Common myeloid progenitor, CD34-positive (primary cell): ENCODE measurements around the gene VPS18.

Experiments used
- CTCF ChIA-PET: fragments of 350-600 bp; sonication (Branson Sonifier 250); formaldehyde crosslinking; loops from one replicate; lab custom pipeline; 2021; ENCODE audit warnings: antibody characterized with exemption; lab: Charles Lee
- POLR2A ChIA-PET: fragments of 350-600 bp; sonication (Branson Sonifier 250); formaldehyde crosslinking; loops from one replicate; lab custom pipeline; 2021; ENCODE audit warnings: antibody characterized with exemption; lab: Charles Lee
- DNase-seq, 3 donors: peaks; one replicate each; pipeline versions ENCODE4 v3.0.0 to v3.0.0-alpha.2; 2013
- H3K27ac ChIP-seq, 2 experiments: 1 replicate in 1 of 2; 2 replicates in 1 of 2; pipeline ENCODE4 v1.7.0; 2013; ENCODE audit warnings: inconsistent platforms in 2 of 2, low read length in 2 of 2, mild to moderate bottlenecking in 2 of 2, low read depth in 1 of 2, moderate library complexity in 1 of 2; ENCODE audit not compliant: severe bottlenecking in 2 of 2, insufficient read depth in 1 of 2, poor library complexity in 1 of 2
- H3K27me3 ChIP-seq, 5 experiments: replicated peaks in 2 of 5; 1 replicate in 3 of 5; 2 replicates in 2 of 5; pipeline versions ENCODE4 v1.6.1 to v1.7.0; 2013; ENCODE audit warnings: low read length in 4 of 5, mild to moderate bottlenecking in 2 of 5, moderate library complexity in 2 of 5, inconsistent platforms in 1 of 5; ENCODE audit not compliant: insufficient read depth in 5 of 5, control insufficient read depth in 4 of 5
- H3K36me3 ChIP-seq, 4 experiments: 1 replicate in 2 of 4; 2 replicates in 2 of 4; pipeline versions ENCODE4 v1.6.1 to v1.7.0; 2013; ENCODE audit warnings: low read length in 3 of 4, control low read depth in 1 of 4, mild to moderate bottlenecking in 1 of 4; ENCODE audit not compliant: control insufficient read depth in 4 of 4, insufficient read depth in 4 of 4
- H3K4me1 ChIP-seq, 4 experiments: 1 replicate in 3 of 4; 2 replicates in 1 of 4; pipeline versions ENCODE4 v1.6.1 to v1.7.1; 2013; ENCODE audit warnings: low read length in 3 of 4, mild to moderate bottlenecking in 3 of 4, control low read depth in 1 of 4, inconsistent platforms in 1 of 4, moderate library complexity in 1 of 4; ENCODE audit not compliant: control insufficient read depth in 4 of 4, insufficient read depth in 4 of 4; ENCODE audit errors: control extremely low read depth in 1 of 4
- H3K4me3 ChIP-seq, 7 experiments: 1 replicate in 4 of 7; 2 replicates in 3 of 7; pipeline versions ENCODE4 v1.5.1 to v1.7.0; 2013; ENCODE audit warnings: mild to moderate bottlenecking in 7 of 7, low read length in 6 of 7, moderate library complexity in 6 of 7, inconsistent platforms in 2 of 7, low read depth in 2 of 7, control low read depth in 1 of 7; ENCODE audit not compliant: insufficient read depth in 4 of 7, control insufficient read depth in 1 of 7; ENCODE audit errors: extremely low read depth in 1 of 7
- H3K9me3 ChIP-seq, 5 experiments: 1 replicate in 4 of 5; 2 replicates in 1 of 5; pipeline versions ENCODE4 v1.6.1 to v1.7.1; 2013; ENCODE audit warnings: low read length in 4 of 5, mild to moderate bottlenecking in 2 of 5, inconsistent platforms in 1 of 5, low read depth in 1 of 5, moderate library complexity in 1 of 5; ENCODE audit not compliant: control insufficient read depth in 4 of 5, insufficient read depth in 2 of 5; ENCODE audit errors: control extremely low read depth in 1 of 5
- WGBS: methylation state at CpG from one replicate; pipeline ENCODE4 v1.1.5; 2013; ENCODE audit not compliant: insufficient coverage; 5-methylcytosine and 5-hydroxymethylcytosine counted together

Gene VPS18

GRCh38 chr15:40936234-40936708 is 42.0 kb downstream of the VPS18 start:
- H3K9me3 ChIP-seq: no peaks in the 10 kb centered on the region
- CTCF ChIA-PET: interaction anchor here (0.9 to 1.5 kb wide), 2 partner anchors 28 to 35 kb away, joined by 3 to 7 read pairs; no protein-coding TSS in a partner anchor
- peaks cover 6 to 37% (median 31%) of the 10 kb centered on the region in 4 experiments for H3K4me1 ChIP-seq
- H3K4me3 ChIP-seq: no peak overlapping the region
- H3K36me3 ChIP-seq: no peaks in the 10 kb centered on the region
- H3K27me3 ChIP-seq: peaks cover 0 to 12% (median 2%) of the 10 kb centered on the region in 5 experiments
- POLR2A ChIA-PET: no interaction called here
- H3K27ac ChIP-seq: no peak overlapping the region
- no peak for DNase-seq
- WGBS: 97% methylated on average over 31 of the region's 31 CpGs

- ChIA-PET POLR2A (no interaction called here), CTCF (interaction anchor here (0.9 kb wide), 1 partner anchor 36 kb away, joined by 3 read pairs; no protein-coding TSS in a partner anchor)
- H3K4me1 ChIP-seq: peaks cover 6 to 36% (median 31%) of the 10 kb centered on the region in 4 experiments
- WGBS: 98% methylated on average over 13 of the region's 15 CpGs
- no peak overlapping the region for H3K4me3 ChIP-seq
- DNase-seq: no peak
- peaks cover 0 to 5% (median 2%) of the 10 kb centered on the region in 5 experiments for H3K27me3 ChIP-seq
- no peak overlapping the region for H3K27ac ChIP-seq
- no peaks in the 10 kb centered on the region for H3K36me3 ChIP-seq
- no peaks in the 10 kb centered on the region for H3K9me3 ChIP-seq
Observed at GRCh38 chr15:40936709-40937666, 42.7 kb downstream of the VPS18 start.

- WGBS: 86% methylated on average over 18 of the region's 19 CpGs
- H3K4me1 ChIP-seq: peaks cover 10 to 36% (median 32%) of the 10 kb centered on the region in 4 experiments
- peaks cover 0 to 2% (median 0%) of the 10 kb centered on the region in 5 experiments for H3K27me3 ChIP-seq
- H3K4me3 ChIP-seq: no peak overlapping the region
- POLR2A ChIA-PET: no interaction called here
- H3K27ac ChIP-seq: no peak overlapping the region
- peak in 2 of 3 donors; percentile 51 to 56 for DNase-seq
- CTCF ChIA-PET: no interaction called here
- H3K36me3 ChIP-seq: no peaks in the 10 kb centered on the region
- no peaks in the 10 kb centered on the region for H3K9me3 ChIP-seq
Observed at GRCh38 chr15:40937762-40938535, 43.7 kb downstream of the VPS18 start.

- Histone ChIP-seq H3K4me3 (no peak overlapping the region), H3K9me3 (no peaks in the 10 kb centered on the region), H3K36me3 (no peaks in the 10 kb centered on the region), H3K27ac (no peak overlapping the region), H3K27me3 (peaks cover 0 to 2% (median 0%) of the 10 kb centered on the region in 5 experiments), H3K4me1 (peaks cover 13 to 39% (median 36%) of the 10 kb centered on the region in 4 experiments)
- DNase-seq: no peak
- WGBS: 100% methylated on average over 6 of the region's 6 CpGs
- ChIA-PET POLR2A (interaction anchor here (0.6 kb wide), 1 partner anchor 315 kb away, joined by 3 read pairs; no protein-coding TSS in a partner anchor), CTCF (interaction anchor here (1.0 to 6.9 kb wide), 4 partner anchors 7 to 79 kb away, joined by 5 to 46 read pairs (median 44); partner anchors contain the start of gene CHAC1)
Observed at GRCh38 chr15:40938536-40938870, 44.3 kb downstream of the VPS18 start.

- ChIA-PET POLR2A (no interaction called here), CTCF (interaction anchor here (0.6 to 6.9 kb wide), 11 partner anchors 9 to 85 kb away, joined by 3 to 46 read pairs (median 8); partner anchors contain the start of genes CHAC1 and VPS18)
- H3K9me3 ChIP-seq: no peaks in the 10 kb centered on the region
- WGBS: 2% methylated on average over 7 of the region's 15 CpGs
- no peaks in the 10 kb centered on the region for H3K36me3 ChIP-seq
- peaks cover 13 to 44% (median 38%) of the 10 kb centered on the region in 4 experiments for H3K4me1 ChIP-seq
- DNase-seq: peak in 2 of 3 donors; percentile 45 to 57
- H3K27me3 ChIP-seq: no peaks in the 10 kb centered on the region
- H3K4me3 ChIP-seq: peak overlapping the region in 4 of 7 experiments; percentile 28 to 87 (median 74)
- H3K27ac ChIP-seq: no peak overlapping the region
Observed at GRCh38 chr15:40940296-40940801, 46.1 kb downstream of the VPS18 start.

- DNase-seq: no peak
- H3K36me3 ChIP-seq: no peaks in the 10 kb centered on the region
- ChIA-PET POLR2A (interaction anchor here (0.6 to 1.6 kb wide), 3 partner anchors 10 to 141 kb away, joined by 3 to 7 read pairs (median 5); no protein-coding TSS in a partner anchor), CTCF (interaction anchor here (0.6 to 6.9 kb wide), 20 partner anchors 10 to 84 kb away, joined by 3 to 46 read pairs (median 6); partner anchors contain the start of genes CHAC1 and VPS18)
- no peaks in the 10 kb centered on the region for H3K9me3 ChIP-seq
- 6% methylated on average over 2 of the region's 7 CpGs for WGBS
- H3K27me3 ChIP-seq: no peaks in the 10 kb centered on the region
- H3K4me1 ChIP-seq: peaks cover 13 to 44% (median 38%) of the 10 kb centered on the region in 4 experiments
- H3K4me3 ChIP-seq: peak overlapping the region in 6 of 7 experiments; percentile 58 to 87 (median 68)
- H3K27ac ChIP-seq: no peak overlapping the region
Observed at GRCh38 chr15:40941068-40941527, 46.8 kb downstream of the VPS18 start.
